ENCODE data around the gene SKIC3.

The SKIC3 gene

GRCh38 chr5:95528565-95528964 lies 26.2 kb downstream of the SKIC3 start:
- DNase-seq = no peak

DNA sequence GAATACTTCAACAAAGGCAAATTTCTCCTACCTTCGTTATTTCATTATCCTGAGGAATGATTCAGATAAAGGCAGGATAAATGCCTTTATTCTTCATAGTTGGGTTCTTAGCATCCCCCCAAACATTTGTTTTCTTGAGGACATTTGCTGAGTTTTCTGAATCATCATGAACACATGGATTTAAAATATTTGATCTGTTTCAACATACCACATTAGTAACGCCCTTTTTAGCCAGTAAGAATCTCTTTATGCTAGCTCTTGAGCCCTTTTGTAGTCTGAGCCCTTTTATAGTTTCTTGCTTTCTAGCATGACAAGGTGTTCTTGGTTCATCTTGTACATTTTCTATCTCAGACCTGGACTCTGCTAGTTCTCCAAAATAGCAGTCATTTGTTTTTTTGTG lies 27.9 kb downstream of the SKIC3 start:
- DNase-seq = no peak

- DNase-seq = no peak
Observed at GRCh38 chr5:95524423-95524822, 30.4 kb downstream of the SKIC3 start.

- no peak for DNase-seq
Observed at GRCh38 chr5:95520206-95520605, 34.6 kb downstream of the SKIC3 start.

GRCh38 chr5:95519681-95520080 lies 35.1 kb downstream of the SKIC3 start:
- DNase-seq = no peak

DNA sequence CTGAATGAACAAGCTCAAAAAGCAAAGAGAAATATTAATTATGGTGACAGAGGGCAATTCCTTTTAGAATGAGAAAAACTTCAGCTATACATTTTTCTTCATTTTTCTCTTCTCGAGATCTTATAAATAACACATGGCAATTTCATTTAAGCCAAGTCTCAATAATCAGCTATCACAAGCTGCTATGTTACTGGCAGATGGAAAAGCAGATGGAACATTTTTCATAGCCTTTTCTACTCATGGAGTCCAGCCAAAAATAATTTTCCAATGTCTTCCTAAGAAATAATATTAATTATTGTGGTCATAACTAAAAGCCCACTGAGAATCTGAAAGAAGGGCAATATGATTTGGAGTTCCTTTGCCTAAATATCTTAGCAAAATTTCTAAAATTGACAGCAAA lies 35.6 kb downstream of the SKIC3 start:
- no peak for DNase-seq

- no peak for DNase-seq
Observed at GRCh38 chr5:95518417-95518816, 36.4 kb downstream of the SKIC3 start.

DNA sequence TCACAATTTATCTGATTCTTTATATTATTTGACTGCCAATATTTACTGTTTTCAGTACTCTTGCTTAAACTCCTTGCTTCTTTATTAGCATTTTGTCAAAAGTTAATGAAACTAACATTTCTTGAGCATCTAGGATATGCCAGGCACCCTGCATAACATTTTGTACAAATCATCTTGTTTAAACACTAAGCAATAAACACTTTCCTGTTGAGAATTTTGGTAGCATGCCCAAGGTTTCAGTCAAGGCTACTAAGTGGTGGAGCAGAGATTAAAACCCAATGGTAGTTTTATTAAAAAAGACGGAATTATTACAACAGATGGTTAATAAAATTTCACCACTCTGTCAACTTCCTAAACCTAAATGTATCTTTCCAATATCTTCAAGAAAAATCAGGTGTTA lies 43.2 kb downstream of the SKIC3 start:
- no peak for DNase-seq

DNA sequence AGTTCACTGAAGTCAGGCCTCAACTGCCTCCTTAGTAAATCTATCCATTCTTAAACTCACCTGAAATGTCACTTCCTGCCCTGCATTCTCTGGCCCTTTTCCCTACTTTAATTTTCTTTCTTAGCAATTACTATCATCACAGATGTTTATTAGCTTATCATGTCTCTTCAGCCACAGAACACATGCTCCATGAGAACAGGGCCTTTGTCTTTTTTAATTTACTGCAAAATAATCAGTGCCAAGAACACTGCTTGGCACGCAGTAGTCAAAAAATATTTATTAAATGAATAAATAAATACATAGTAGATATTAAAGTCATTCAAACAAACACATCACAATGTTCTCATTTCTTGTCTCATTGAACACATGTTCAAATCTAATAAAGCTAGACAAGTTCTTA lies 46.2 kb downstream of the SKIC3 start:
- no peak for DNase-seq
